ENCODE measurements around the gene OTX1.
"Not testable (repeated sequence)": the region's sequence is repeated elsewhere in the genome, so short reads cannot be mapped to it uniquely, and the experiment has no call there.

Gene OTX1

DNA sequence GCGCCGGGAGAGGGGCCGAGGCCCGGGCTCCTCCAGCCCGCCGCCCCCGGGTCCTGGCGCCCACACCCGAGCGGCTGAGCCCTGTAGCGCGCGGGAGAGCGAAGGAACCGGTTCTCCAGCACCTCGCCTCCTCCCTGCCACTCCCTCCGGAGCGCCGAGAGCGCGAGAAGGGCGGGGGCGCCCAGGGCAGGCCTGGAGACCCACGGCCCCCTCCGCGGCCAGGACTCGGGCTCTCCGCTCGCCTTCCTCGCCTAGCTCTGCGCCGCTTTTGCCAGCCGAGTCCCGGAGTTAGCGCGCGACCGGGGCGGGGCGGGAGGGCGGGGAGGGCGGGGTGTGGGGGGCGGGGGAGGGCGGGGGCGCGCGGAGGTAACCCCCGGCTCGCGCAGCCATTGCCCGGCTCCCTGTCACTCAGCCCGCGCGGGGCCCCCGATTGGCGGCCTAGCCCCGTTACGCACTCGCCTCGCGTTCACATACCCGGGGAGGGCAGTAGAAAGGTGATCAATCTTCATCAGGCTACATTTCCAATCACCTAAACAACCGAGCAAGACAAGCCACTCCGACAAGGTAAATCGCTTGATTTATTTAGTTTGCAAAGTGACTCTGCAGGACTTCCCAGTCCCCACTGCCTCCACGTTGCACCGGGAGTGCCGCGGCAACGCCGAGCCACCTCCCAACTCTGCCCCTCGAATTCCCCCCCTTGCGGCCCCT, at the start of gene OTX1:
Gene OTX1 (plus strand): TSS at position 497 of the 708 bp plus-strand sequence. CDS start 2,161 bp downstream, outside the sequence.
- TF ChIP-seq GATA1 (IDR thresholded peaks at IDR 0.05; ENCODE audit: low read depth, low read length), result no peak
- no peak for TF ChIP-seq POLR2A (IDR thresholded peaks at IDR 0.05; ENCODE audit: low read length)
- DNase-seq, result peak; percentile 55 to 59

DNA sequence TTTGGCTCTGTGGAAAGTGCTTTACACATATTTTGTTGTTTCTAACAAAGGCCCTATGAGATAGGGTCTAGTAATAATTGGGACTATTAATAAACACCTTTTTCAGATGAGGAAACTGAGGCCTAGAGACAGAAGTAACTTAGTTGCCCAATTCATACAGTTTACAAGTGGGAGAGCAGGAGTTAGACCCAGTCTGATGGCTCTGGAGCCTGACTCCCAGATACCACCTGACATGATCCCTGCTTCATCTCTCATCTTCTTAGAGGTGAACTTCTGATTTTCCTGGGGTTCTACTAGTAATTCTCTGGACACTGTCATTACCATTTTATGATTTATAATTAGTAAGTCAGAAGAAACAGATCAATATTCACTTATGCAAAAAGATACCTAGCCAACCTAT, 49.1 kb upstream of the OTX1 start:
- TF ChIP-seq GATA1 (IDR thresholded peaks at IDR 0.05; ENCODE audit: low read depth, low read length) (no peak), POLR2A (IDR thresholded peaks at IDR 0.05; ENCODE audit: low read length) (no peak)
- no peak for DNase-seq

DNA sequence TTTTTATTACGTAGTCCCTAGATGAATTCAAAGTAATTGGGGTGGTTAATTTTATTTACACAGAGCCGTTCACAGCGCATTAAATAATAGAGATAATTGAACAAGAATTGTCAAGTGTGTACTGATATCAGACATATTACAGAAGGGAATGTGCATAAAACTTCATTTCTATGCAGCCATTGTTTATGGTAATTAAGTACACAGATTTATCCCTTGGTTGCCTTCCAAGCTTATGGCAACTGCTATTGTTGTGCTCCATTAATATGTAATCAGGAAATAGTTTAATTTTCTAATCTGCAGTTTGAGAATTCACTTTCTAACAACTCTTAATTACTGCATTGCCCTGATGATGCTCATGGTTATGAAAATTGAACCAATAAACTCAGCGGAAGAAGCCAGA, 47.3 kb upstream of the OTX1 start:
- TF ChIP-seq GATA1 (IDR thresholded peaks at IDR 0.05; ENCODE audit: low read depth, low read length), result no peak
- no peak for DNase-seq

DNA sequence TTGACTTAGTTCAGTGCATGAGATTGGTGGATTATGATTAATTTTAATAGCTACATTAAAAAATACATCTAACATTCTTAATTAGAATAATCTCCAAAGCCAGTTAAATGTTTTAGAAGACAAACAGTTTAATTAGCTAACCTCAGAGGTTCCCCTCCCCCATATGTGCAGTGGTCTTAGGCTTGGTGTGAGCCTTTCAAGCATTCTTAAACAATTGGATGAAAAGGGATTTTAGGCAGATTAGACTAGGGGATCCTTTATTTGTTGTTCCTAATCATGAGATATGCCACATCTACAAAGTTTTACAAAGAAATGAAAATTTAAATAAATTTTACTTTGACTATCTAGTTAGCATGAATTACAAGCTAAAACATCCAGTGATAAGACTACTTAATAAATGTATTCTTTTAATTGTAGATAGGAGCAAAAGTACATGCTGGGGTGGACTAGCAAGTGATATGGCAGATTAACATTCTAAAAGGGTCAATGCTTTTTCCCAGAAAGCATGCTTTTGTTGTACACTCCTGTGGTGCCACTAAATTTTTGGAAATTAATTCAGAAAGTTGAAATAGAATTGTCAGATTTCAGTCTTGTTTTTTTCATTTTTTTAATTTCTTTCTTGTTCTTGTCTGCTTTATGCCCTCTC, 42.7 kb upstream of the OTX1 start:
- TF ChIP-seq POLR2A (IDR thresholded peaks at IDR 0.05; ENCODE audit: low read length) (no peak), GATA1 (IDR thresholded peaks at IDR 0.05; ENCODE audit: low read depth, low read length) (no peak)
- no peak for DNase-seq

DNA sequence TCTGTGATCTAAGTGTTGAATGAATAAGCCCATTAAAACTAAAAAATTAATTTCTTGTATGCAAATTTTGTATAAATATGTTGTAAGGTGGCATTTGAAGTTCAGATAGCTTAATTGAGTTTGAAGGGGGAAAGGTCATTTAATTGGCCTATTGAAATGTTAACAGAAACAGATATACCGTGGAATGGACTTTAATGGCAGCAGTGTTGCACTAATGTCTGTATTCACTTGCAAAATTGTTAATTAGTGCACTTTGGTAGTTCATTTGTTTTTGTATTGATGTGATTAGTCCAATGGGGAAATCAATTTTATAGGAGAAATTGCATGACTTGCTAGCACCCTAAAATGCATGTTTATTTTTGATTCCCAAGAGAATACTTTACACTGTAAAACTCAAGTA, 41.8 kb upstream of the OTX1 start:
- TF ChIP-seq GATA1 (IDR thresholded peaks at IDR 0.05; ENCODE audit: low read depth, low read length) (no peak), POLR2A (IDR thresholded peaks at IDR 0.05; ENCODE audit: low read length) (no peak)
- DNase-seq, result no peak

DNA sequence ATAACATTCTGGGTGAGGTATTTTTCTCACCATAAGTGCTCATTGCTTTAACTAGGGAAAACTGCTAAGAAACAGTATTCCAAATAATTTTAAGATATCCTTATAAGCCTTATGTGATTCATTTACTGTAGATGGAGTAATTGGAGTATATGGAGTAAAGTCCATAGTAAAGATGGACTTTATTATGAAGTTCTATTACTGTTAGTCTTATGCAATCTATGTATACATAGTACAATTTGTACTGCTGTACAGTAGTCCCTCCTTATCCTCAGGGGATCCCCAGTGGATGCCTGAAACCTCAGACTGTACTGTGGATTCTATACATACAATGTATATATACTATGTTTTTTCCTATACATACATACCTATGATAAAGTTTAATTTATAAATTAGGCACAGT, 41.1 kb upstream of the OTX1 start:
- no peak for TF ChIP-seq GATA1 (IDR thresholded peaks at IDR 0.05; ENCODE audit: low read depth, low read length)
- no peak for TF ChIP-seq POLR2A (IDR thresholded peaks at IDR 0.05; ENCODE audit: low read length)
- no peak for DNase-seq

DNA sequence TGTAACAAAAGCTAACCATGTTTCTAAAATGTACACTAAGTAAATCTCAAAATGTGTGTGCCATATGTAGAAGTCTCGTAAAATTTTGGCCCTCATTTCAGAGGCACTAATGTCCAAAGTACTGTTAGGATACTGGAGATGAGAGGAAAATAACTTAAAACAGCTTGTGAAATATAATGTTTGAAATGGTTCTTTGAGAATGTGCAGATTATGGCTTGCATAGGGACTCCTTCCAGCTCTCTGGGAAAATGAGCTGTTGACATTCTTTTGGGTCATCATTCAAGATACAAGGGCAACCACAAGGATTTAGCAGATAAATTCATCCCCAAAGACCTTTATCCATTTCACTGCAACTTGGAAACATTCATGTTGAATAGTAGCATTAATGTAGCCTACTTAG, 38.1 kb upstream of the OTX1 start:
- TF ChIP-seq GATA1 (IDR thresholded peaks at IDR 0.05; ENCODE audit: low read depth, low read length) (no peak), POLR2A (IDR thresholded peaks at IDR 0.05; ENCODE audit: low read length) (no peak)

DNA sequence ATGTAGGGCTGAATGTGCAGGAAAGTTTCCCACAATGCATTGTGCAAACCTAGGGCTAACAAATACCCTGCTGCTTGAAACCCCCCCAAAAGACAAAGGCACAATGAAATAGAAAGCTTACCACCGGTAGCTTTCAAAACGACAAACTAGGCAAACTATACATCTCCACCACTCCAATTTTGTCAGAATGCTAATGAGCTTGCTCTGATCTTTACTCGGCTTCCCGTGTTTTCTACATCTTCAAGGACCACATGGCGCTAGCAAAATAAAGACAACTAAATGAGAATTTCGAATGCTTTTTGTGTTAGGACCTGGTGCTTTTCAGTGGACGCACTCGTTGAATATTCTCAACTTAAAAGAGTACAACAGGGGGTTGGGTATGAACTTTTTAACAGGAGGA, 37.2 kb upstream of the OTX1 start:
- no peak for TF ChIP-seq GATA1 (IDR thresholded peaks at IDR 0.05; ENCODE audit: low read depth, low read length)
- TF ChIP-seq POLR2A (IDR thresholded peaks at IDR 0.05; ENCODE audit: low read length), result no peak
- no peak for DNase-seq

More for the DNA sequence above, 38.1 kb upstream of the OTX1 start:
- no peak for DNase-seq

DNA sequence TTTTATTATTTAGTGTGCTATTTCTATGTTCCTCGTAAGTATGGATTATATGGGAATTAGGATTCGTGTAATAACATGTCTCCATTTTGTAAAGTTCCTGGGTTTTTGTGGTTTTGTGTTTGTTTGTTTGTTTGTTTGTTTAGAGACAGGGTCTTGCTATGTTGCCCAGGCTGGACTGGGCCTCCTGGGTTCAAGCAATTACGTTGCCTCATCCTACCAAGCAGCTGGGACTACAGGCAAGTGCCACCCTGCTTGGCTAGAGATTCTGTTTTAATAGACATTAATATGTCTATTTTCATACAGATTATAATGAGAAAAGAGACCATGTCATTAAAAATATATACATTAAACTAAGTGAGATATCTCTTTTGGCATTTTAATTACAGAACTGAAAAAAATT, 35.2 kb upstream of the OTX1 start:
- no peak for TF ChIP-seq GATA1 (IDR thresholded peaks at IDR 0.05; ENCODE audit: low read depth, low read length)
- no peak for TF ChIP-seq POLR2A (IDR thresholded peaks at IDR 0.05; ENCODE audit: low read length)
- DNase-seq, result no peak

DNA sequence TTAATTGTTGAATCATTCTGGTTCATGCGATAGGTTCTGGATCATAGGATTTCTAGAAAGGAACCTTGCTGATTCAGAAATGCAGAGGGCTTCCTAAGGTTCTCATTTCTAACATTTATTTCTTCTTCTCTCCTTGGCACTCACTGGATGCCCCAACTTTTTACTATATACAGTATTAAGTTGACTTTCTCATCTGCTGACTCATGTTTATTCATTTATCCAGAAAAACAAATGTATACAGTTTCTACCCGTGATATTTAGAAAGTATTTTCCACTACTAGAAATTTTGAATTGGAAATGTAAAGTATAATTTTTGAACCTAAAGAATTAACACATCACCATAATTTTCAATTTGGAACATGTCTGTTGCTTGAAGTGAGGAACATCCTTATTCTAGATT, 32.2 kb upstream of the OTX1 start:
- no peak for DNase-seq
- no peak for TF ChIP-seq GATA1 (IDR thresholded peaks at IDR 0.05; ENCODE audit: low read depth, low read length)
- TF ChIP-seq POLR2A (IDR thresholded peaks at IDR 0.05; ENCODE audit: low read length), result no peak

DNA sequence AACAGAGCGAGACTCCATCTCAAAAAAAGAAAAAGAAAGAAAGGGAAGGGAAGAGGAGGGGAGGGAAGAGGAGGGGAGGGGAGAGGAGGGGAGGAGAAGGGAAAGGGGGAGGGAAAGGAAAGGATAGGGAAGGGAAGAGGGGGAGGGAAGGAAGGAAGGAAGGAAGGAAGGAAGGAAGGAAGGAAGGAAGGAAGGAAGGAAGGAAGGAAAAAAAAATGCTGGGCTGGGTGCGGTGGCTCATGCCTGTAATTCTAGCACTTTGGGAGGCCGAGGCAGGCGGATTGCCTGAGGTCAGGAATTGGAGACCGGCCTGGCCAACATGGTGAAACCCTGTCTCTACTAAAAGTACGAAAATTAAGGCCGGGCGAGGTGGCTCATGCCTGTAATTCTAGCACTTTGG, 30.9 kb upstream of the OTX1 start:
- DNase-seq, result not testable (repeated sequence)

DNA sequence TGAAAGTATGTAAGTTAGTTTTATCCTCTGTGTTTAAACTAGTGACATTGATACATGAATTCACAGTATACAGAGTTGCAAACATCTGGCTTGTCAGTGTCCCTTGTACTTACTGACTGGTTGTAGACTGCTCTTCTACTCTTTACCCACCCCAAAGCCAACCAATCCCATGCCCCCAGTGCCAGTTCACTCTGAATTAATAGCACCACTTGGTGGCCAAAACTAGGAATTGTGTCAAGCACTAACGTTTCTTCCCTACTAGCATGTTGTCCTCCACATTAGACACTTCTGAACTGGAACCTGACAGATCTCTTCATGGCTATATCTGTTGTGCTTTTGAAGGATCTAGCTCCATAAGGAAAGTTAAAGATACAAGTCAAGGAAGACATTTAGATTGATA, 27.2 kb upstream of the OTX1 start:
- DNase-seq, result peak; percentile 59
- no peak for TF ChIP-seq GATA1 (IDR thresholded peaks at IDR 0.05; ENCODE audit: low read depth, low read length)
- no peak for TF ChIP-seq POLR2A (IDR thresholded peaks at IDR 0.05; ENCODE audit: low read length)

DNA sequence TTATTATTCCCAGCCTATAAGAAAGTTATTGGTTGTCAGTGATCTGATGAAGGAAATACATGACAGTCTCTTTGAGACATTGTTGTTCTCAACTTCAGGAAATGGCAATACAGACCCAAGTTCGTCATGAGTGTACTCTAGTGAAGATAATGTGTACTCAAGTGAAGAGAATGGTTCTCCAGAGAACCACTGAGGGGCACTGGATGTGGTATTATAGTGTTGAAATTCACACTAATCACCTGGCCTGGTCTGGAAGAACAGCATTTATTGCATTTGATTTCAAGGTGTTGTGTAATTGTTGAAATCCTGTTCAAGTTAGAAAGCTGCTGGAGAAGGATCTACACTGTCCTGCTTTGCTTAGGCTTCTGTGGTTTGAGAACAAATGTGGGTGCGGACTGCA, 23.4 kb upstream of the OTX1 start:
- no peak for TF ChIP-seq POLR2A (IDR thresholded peaks at IDR 0.05; ENCODE audit: low read length)
- TF ChIP-seq GATA1 (IDR thresholded peaks at IDR 0.05; ENCODE audit: low read depth, low read length), result no peak
- no peak for DNase-seq

DNA sequence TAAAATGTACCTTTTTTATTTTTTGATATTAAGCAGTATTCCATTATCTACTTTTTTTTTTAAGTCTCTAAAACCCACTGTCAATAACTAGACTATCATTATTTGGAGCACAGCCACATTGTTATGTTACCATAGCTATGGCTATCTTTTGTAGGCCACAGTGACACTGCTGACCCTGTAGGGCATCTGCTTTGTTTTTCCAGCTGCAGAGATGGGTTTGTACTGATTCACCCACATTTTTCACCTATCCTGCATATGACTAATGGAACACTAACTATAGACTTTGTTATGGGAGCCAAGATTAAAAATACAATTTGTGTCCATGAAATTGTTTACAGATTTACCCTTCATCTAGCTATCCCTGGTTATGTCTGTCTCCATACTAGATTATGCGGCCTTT, 21.6 kb upstream of the OTX1 start:
- DNase-seq, result no peak
- TF ChIP-seq POLR2A (IDR thresholded peaks at IDR 0.05; ENCODE audit: low read length) (no peak), GATA1 (IDR thresholded peaks at IDR 0.05; ENCODE audit: low read depth, low read length) (no peak)

DNA sequence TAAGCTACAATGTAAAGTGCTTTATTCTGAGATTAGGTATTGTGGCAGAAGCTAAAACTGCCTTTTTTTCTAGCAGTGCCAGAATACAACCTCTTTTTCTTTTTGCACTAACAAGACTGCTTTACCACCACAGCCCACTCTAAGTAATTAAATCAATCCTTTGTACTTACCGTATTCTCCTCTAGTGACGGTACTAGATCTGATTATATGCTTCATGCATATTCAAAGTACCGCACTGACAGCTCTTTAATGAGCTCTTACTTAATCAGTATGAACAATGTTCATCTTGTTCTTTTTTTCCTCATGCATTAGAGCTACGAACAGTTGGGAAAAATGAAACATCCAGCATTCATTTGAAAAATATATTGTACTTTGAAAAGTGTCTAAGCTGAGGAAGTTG, 16.1 kb upstream of the OTX1 start:
- TF ChIP-seq GATA1 (IDR thresholded peaks at IDR 0.05; ENCODE audit: low read depth, low read length), result no peak
- no peak for TF ChIP-seq POLR2A (IDR thresholded peaks at IDR 0.05; ENCODE audit: low read length)
- DNase-seq, result no peak

Measured in erythroblast (primary cell).